Fibroblast of skin of left biceps (primary cell): ENCODE measurements around the gene OR11H12.
"Not testable (repeated sequence)": the region's sequence is repeated elsewhere in the genome, so short reads cannot be mapped to it uniquely, and the experiment has no call there.

Experiments used
- DNase-seq, 2 experiments: peaks; one replicate each; pipeline ENCODE4 v3.0.0-alpha.2; 2013; ENCODE audit warnings: low read depth in 2 of 2

Gene OR11H12, protein sequence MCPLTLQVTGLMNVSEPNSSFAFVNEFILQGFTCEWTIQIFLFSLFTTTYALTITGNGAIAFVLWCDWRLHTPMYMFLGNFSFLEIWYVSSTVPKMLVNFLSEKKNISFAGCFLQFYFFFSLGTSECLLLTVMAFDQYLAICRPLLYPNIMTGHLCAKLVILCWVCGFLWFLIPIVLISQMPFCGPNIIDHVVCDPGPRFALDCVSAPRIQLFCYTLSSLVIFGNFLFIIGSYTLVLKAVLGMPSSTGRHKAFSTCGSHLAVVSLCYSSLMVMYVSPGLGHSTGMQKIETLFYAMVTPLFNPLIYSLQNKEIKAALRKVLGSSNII

DNA sequence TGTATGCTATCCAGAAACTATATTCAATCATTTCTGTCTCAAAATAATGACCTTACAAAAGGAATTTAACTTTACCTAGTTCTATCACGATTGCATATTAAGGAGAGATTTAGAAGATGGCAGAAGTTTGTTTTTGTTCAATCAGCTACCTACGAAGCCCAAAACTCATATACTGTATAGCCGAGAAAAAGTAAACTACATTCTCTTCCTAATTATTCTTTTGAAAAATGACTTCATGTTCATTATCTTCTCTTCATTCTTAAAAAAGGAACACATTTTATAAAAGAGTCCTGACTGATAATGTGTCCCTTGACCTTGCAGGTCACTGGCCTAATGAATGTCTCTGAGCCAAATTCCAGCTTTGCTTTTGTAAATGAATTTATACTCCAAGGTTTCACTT lies at the start of gene OR11H12:
Gene OR11H12, plus strand, starts transcription at position 301 of the 400 bp plus-strand sequence. Its CDS starts 0 bp downstream, at position 301.
- not testable (repeated sequence) for DNase-seq

DNA sequence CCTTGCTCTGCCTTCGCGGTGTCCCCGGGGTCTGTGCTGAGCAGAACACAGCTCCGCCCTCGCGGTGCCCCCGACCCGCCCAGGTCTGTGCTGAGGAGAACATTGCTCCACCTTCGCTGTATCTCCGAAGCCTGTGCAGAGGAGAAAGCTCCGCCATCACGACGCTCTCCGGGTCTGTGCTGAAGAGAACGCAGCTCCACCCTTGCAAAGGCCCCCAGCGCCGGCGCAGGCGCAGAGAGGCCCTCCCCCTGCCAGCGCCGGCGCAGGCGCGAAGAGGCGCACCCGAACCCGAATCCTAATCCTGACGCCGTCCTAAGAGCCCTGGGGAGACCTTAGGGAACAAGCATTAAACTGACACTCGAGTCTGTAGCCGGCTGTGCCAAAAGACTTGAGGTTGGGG lies 18.0 kb upstream of the OR11H12 start:
- not testable (repeated sequence) for DNase-seq

DNA sequence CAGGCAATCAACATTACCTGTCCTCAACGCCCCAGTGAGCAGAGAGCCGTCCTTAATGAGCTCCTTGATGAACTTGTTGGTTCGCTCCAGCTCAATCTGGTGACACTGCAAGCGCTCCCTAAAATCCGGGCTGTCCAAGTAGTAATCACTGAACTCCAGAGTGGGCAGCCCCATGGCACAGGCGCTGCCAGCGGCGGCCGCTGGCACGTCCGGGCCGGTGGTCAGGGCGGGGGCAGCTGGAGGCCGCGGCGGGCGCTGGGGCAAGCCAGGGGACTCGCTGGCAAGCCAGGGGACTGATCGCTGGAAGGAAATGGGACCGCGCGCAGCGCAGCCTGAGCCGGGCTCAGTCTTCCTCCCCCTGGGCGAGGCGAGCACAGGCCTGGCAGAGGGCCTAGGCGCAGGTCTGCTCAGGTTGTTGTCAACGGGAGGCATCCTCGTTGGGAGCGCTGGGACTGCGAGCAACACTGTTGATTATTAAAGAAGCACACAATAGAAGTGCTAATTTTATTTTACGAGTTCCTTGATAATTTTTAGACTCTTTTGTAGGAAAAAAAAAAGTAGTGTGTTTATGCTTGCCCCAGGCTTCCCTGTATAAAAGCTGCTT lies 25.8 kb downstream of the OR11H12 start:
- not testable (repeated sequence) for DNase-seq

DNA sequence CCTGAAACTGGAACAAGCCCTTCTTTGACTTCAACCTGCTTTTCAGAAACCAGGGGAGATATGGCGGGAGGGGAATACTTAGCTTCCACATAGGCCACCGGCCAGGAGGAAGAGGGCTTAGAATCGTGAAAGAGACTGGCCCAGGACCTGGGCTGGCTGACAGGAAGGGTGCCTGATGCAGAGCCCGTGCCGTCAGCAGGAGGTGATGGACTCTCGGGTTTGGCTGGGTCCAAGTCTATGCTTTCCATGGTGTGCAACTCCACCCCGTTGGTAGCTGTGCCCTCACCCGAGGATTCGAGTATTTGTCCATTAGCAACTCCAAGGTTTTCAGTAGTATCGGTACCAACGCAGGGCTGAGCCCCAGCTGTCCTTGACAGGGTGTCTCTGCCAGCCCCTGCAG lies 35.1 kb downstream of the OR11H12 start:
- not testable (repeated sequence) for DNase-seq

DNA sequence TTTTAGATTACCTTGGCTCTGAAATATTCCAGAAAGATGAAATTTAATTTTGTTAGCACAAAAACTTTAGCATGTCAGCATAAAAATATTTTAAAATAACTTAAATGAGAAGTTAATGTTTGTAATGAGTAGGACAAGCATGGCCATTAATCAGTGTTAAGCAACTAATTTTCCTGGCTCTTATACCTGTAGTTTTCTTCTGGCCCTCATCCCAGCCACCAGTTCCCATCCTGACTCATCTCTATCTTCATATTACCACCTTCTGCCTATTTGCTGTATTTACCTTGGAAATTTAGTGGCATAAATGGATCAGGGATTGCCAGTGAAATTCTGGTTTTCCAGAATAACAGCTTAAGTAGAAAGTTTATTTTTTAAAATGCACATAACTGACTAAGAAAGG lies 37.1 kb downstream of the OR11H12 start:
- DNase-seq, result not testable (repeated sequence)

DNA sequence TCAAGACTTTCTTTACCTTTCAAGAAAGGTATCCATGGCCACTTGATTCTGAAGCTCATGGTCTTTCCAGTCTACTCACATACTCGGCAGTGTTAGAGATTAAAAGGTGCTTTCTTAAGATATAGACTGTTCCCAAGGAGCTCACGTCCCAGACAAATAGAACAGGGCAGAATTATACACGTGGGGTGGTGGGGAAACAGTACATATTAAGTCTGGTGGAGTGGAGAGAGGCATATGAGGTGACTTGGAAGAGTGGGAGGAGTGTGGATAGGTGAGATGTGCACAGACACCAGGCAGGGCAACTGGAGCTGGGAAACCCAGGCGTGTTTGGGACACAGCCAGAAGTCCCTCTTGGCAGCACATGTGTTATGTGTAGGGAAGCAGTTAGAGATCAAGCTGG lies 37.9 kb downstream of the OR11H12 start:
- DNase-seq, result not testable (repeated sequence)

DNA sequence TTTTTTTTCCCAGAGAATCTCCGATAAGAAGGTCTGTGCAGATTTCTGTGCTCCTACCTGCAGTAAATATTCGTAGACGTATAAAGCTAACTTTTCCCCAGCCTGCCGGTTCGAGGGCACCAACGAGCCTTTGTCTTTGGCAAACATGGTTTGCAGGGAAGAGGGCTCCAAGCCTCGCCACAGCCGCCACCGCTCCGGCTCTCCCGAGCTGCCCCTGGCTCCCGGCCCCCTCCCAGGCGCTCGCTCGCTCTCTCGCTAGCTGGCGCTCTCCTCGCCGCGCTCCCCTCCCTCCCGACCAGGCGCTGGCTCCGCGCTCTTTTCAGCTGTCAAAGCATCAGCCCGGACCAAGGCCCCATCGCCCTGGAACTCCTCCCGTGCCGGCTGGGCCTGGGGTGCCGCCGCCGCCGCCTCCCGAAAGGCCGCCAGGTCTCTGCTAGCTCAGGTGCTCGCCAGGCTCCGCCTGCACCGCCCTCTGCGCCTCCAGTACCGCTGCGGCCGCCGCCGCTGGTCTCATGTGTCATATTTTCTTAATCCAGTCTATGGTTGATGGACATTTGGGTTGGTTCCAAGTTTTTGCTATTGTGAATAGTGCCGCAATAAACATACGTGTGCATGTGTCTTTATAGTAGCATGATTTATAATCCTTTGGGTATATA lies 45.3 kb downstream of the OR11H12 start:
- DNase-seq, result not testable (repeated sequence)
